GM19351 (cell line): Measurements from ENCODE around the gene CCDC33.

Experiments
- ATAC-seq: cut with Tn5 transposase; IDR thresholded peaks from one replicate; pipeline ENCODE4 v1.9.1; 2021; ENCODE audit warnings: mild to moderate bottlenecking, moderate library complexity; ENCODE audit not compliant: unreplicated experiment

The CCDC33 gene

GRCh38 chr15:74311734-74312444, 75.8 kb downstream of the CCDC33 start:
- ATAC-seq, result no peak

- no peak for ATAC-seq
Measured at GRCh38 chr15:74312445-74313007, 76.4 kb downstream of the CCDC33 start.

- ATAC-seq, result no peak
Measured at GRCh38 chr15:74313889-74314288, 77.8 kb downstream of the CCDC33 start.

GRCh38 chr15:74314795-74315438, 78.8 kb downstream of the CCDC33 start:
- ATAC-seq, result no peak

GRCh38 chr15:74315626-74316025, 79.5 kb downstream of the CCDC33 start:
- ATAC-seq, result peak; percentile 58

GRCh38 chr15:74316141-74316540, 80.0 kb downstream of the CCDC33 start:
- no peak for ATAC-seq

- ATAC-seq, result no peak
Measured at GRCh38 chr15:74317820-74318375, 81.8 kb downstream of the CCDC33 start.

- no peak for ATAC-seq
Measured at GRCh38 chr15:74318376-74319137, 82.4 kb downstream of the CCDC33 start.

GRCh38 chr15:74319138-74319460, 83.0 kb downstream of the CCDC33 start:
- no peak for ATAC-seq

- no peak for ATAC-seq
Measured at GRCh38 chr15:74319596-74320351, 83.6 kb downstream of the CCDC33 start.

GRCh38 chr15:74320352-74321247, 84.5 kb downstream of the CCDC33 start:
- no peak for ATAC-seq

- no peak for ATAC-seq
Measured at GRCh38 chr15:74322558-74323180, 86.5 kb downstream of the CCDC33 start.

- ATAC-seq, result no peak
Measured at GRCh38 chr15:74324714-74325113, 88.6 kb downstream of the CCDC33 start.

GRCh38 chr15:74326746-74327145, 90.6 kb downstream of the CCDC33 start:
- ATAC-seq, result no peak

- ATAC-seq, result no peak
Measured at GRCh38 chr15:74327756-74328155, 91.6 kb downstream of the CCDC33 start.

GRCh38 chr15:74328331-74329056, 92.4 kb downstream of the CCDC33 start:
- ATAC-seq, result no peak

- ATAC-seq, result no peak
Measured at GRCh38 chr15:74330861-74331408, 94.8 kb downstream of the CCDC33 start.

- no peak for ATAC-seq
Measured at GRCh38 chr15:74332011-74332410, 95.9 kb downstream of the CCDC33 start.
